ENCODE results near the gene GABRR3. TPM values are rescaled to one million over a fixed set of nuclear protein-coding genes. Genes with fewer than 3 reads are reported as not detected.

Gene GABRR3
- polyA plus RNA-seq, 1 donor from 2014 or later: not detected

- no peaks in the 10 kb centered on the region for H3K79me2 ChIP-seq (replicated peaks; ENCODE audit: insufficient read depth, low read length)
- peak; percentile 93 for TF ChIP-seq RAD21 (conservative IDR thresholded peaks at IDR 0.05)
- TF ChIP-seq EP300 (conservative IDR thresholded peaks at IDR 0.05; ENCODE audit: poor library complexity, severe bottlenecking): peak; percentile 8
- peak; percentile 100 for TF ChIP-seq CTCF (IDR thresholded peaks at IDR 0.05; ENCODE audit: poor library complexity, severe bottlenecking)
- TF ChIP-seq MXI1 (conservative IDR thresholded peaks at IDR 0.05; ENCODE audit: poor library complexity, severe bottlenecking): peak; percentile 12
- TF ChIP-seq POLR2AphosphoS5 (IDR thresholded peaks at IDR 0.05): no peak
- peak; percentile 93 for TF ChIP-seq SMC3 (conservative IDR thresholded peaks at IDR 0.05; ENCODE audit: poor library complexity)
- TF ChIP-seq EZH2 (IDR thresholded peaks at IDR 0.05; ENCODE audit: borderline replicate concordance, insufficient read depth, low read length, poor library complexity, severe bottlenecking): no peak
- no peaks in the 10 kb centered on the region for H3K27me3 ChIP-seq (ENCODE audit: insufficient read depth, low read depth, low read length)
- H3F3A ChIP-seq (ENCODE audit: insufficient read depth, low read length, poor library complexity, severe bottlenecking): no peaks in the 10 kb centered on the region
- H2AFZ ChIP-seq (ENCODE audit: low read depth, low read length): no peak overlapping the region
- H4K20me1 ChIP-seq (ENCODE audit: insufficient read depth): no peaks in the 10 kb centered on the region
- H3K9ac ChIP-seq (ENCODE audit: low read length): peak overlapping the region; percentile 38
- no peaks in the 10 kb centered on the region for H3K36me3 ChIP-seq (ENCODE audit: insufficient read depth, low read length)
- H3K4me3 ChIP-seq (ENCODE audit: low read length): peak overlapping the region; percentile 62
- H3K9me3 ChIP-seq (ENCODE audit: low read length): no peaks in the 10 kb centered on the region
- H3K4me2 ChIP-seq (ENCODE audit: low read length): peak overlapping the region; percentile 56
- H3K9me2 ChIP-seq (ENCODE audit: insufficient read depth, low read length): no peaks in the 10 kb centered on the region
- no peak overlapping the region for H3K27ac ChIP-seq (ENCODE audit: low read length)
Observed at GRCh38 chr3:98039322-98040024, 4.4 kb upstream of the GABRR3 start.

- H2AFZ ChIP-seq (ENCODE audit: low read depth, low read length): no peak overlapping the region
Observed at GRCh38 chr3:98038876-98039275, 3.8 kb upstream of the GABRR3 start.

More at GRCh38 chr3:98038876-98039275, 3.8 kb upstream of the GABRR3 start:
- Histone ChIP-seq H3F3A (ENCODE audit: insufficient read depth, low read length, poor library complexity, severe bottlenecking) (no peaks in the 10 kb centered on the region), H3K9ac (ENCODE audit: low read length) (no peak overlapping the region), H4K20me1 (ENCODE audit: insufficient read depth) (no peaks in the 10 kb centered on the region), H3K9me3 (ENCODE audit: low read length) (no peaks in the 10 kb centered on the region), H3K27me3 (ENCODE audit: insufficient read depth, low read depth, low read length) (no peaks in the 10 kb centered on the region), H3K9me2 (ENCODE audit: insufficient read depth, low read length) (no peaks in the 10 kb centered on the region), H3K4me3 (ENCODE audit: low read length) (peak overlapping the region; percentile 62), H3K27ac (ENCODE audit: low read length) (no peak overlapping the region), H3K36me3 (ENCODE audit: insufficient read depth, low read length) (no peaks in the 10 kb centered on the region), H3K79me2 (replicated peaks; ENCODE audit: insufficient read depth, low read length) (no peaks in the 10 kb centered on the region), H3K4me2 (ENCODE audit: low read length) (no peak overlapping the region)
- no peak for TF ChIP-seq CTCF (IDR thresholded peaks at IDR 0.05; ENCODE audit: poor library complexity, severe bottlenecking)

All from neural cell (in vitro differentiated cells).